IMR-90 (cell line): ENCODE measurements around the gene PRKCA. TPM values are rescaled to one million over a fixed set of nuclear protein-coding genes. Genes with fewer than 3 reads are reported as not detected.

ENCODE experiments used
- ATAC-seq: fragments of 200-7000 bp; cut with Tn5 transposase; 2 replicates; pipeline ENCODE4 v1.9.1; 2020; ENCODE audit warnings: low read depth, mild to moderate bottlenecking, moderate library complexity
- BruUV-seq: library from RNA; stranded (reverse); fragments of 400-500 nt; replicated peaks from 2 replicates; lab custom pipeline; 2021; lab: Mats Ljungman, UMichigan
- CTCF ChIA-PET: fragments of 300-600 bp; formaldehyde crosslinking; extraction: SDS; loops from one replicate; lab custom pipeline; 2021; ENCODE audit warnings: antibody characterized with exemption; lab: Yijun Ruan, JAX
- POLR2A ChIA-PET: fragments of 300-600 bp; sonication (Branson Sonifier 250); formaldehyde crosslinking; loops from one replicate; lab custom pipeline; 2022; ENCODE audit warnings: antibody characterized with exemption; ENCODE audit not compliant: unreplicated experiment; lab: Charles Lee
- DNase-seq: peaks from one replicate; pipeline ENCODE4 v3.0.0; 2013
- H2AFZ ChIP-seq: replicated peaks from 2 replicates; pipeline ENCODE3; 2013; ENCODE audit warnings: low read length, mild to moderate bottlenecking; ENCODE audit not compliant: poor library complexity
- H2AK5ac ChIP-seq: 2 replicates; pipeline ENCODE4 v1.6.1; 2013; ENCODE audit warnings: low read depth, low read length, inconsistent platforms
- H2AK9ac ChIP-seq: replicated peaks from 2 replicates; pipeline ENCODE3; 2013; ENCODE audit warnings: mild to moderate bottlenecking, low read depth, low read length, moderate library complexity; ENCODE audit not compliant: poor library complexity
- H2BK120ac ChIP-seq: 2 replicates; pipeline ENCODE4 v1.6.1; 2013; ENCODE audit warnings: low read depth, low read length, inconsistent platforms
- H2BK15ac ChIP-seq: 3 replicates; pipeline ENCODE4 v1.6.1; 2013; ENCODE audit warnings: low read depth, low read length, inconsistent platforms
- H2BK20ac ChIP-seq: 2 replicates; pipeline ENCODE4 v1.6.1; 2013; ENCODE audit warnings: low read depth, mild to moderate bottlenecking, inconsistent platforms, low read length, moderate library complexity
- H2BK5ac ChIP-seq: 2 replicates; pipeline ENCODE4 v1.6.1; 2013; ENCODE audit warnings: mild to moderate bottlenecking, low read depth, low read length, inconsistent platforms; ENCODE audit not compliant: poor library complexity, severe bottlenecking
- H3K14ac ChIP-seq: replicated peaks from 2 replicates; pipeline ENCODE4 v1.6.1; 2013; ENCODE audit warnings: low read depth, low read length, inconsistent platforms
- H3K18ac ChIP-seq: 2 replicates; pipeline ENCODE4 v1.6.1; 2013; ENCODE audit warnings: low read depth, low read length, control low read depth
- H3K23ac ChIP-seq: 2 replicates; pipeline ENCODE4 v1.6.1; 2013; ENCODE audit warnings: low read depth, low read length, inconsistent platforms
- H3K27ac ChIP-seq: 2 replicates; pipeline ENCODE4 v1.5.1; 2013; ENCODE audit warnings: mild to moderate bottlenecking, control low read depth, low read length; ENCODE audit not compliant: insufficient read depth
- H3K27me3 ChIP-seq: 2 replicates; pipeline ENCODE4 v1.6.1; 2013; ENCODE audit warnings: low read length; ENCODE audit not compliant: control insufficient read depth, insufficient read depth
- H3K36me3 ChIP-seq: 2 replicates; pipeline ENCODE4 v1.6.1; 2013; ENCODE audit warnings: low read length, mixed read lengths; ENCODE audit not compliant: control insufficient read depth, insufficient read depth
- H3K4ac ChIP-seq: 2 replicates; pipeline ENCODE4 v1.6.1; 2013; ENCODE audit warnings: low read depth, low read length, inconsistent platforms
- H3K4me1 ChIP-seq: 2 replicates; pipeline ENCODE4 v1.6.1; 2013; ENCODE audit warnings: low read length, mixed read lengths; ENCODE audit not compliant: control insufficient read depth, insufficient read depth
- H3K4me2 ChIP-seq: 2 replicates; pipeline ENCODE4 v1.6.1; 2013; ENCODE audit warnings: low read depth, mild to moderate bottlenecking, control low read depth, low read length, moderate library complexity
- H3K4me3 ChIP-seq: 2 replicates; pipeline ENCODE4 v1.5.1; 2013; ENCODE audit warnings: low read depth, mild to moderate bottlenecking, control low read depth, low read length, moderate library complexity; ENCODE audit not compliant: insufficient read depth
- H3K56ac ChIP-seq: 2 replicates; pipeline ENCODE4 v1.6.1; 2013; ENCODE audit warnings: low read length, inconsistent platforms; ENCODE audit not compliant: insufficient read depth; ENCODE audit errors: extremely low read depth
- H3K79me1 ChIP-seq, 2 experiments: 2 replicates each; pipeline ENCODE4 v1.6.1; 2013; ENCODE audit warnings: low read length in 2 of 2, inconsistent platforms in 1 of 2, low read depth in 1 of 2
- H3K9ac ChIP-seq: 2 replicates; pipeline ENCODE4 v1.6.1; 2013; ENCODE audit warnings: low read depth, low read length, control low read depth
- H3K9me1 ChIP-seq: 2 replicates; pipeline ENCODE4 v1.6.1; 2013; ENCODE audit warnings: low read length, inconsistent platforms; ENCODE audit not compliant: insufficient read depth
- H3K9me3 ChIP-seq: 2 replicates; pipeline ENCODE4 v1.6.1; 2013; ENCODE audit warnings: low read length; ENCODE audit not compliant: control insufficient read depth, insufficient read depth
- H4K20me1 ChIP-seq: 2 replicates; pipeline ENCODE4 v1.6.1; 2013; ENCODE audit warnings: low read length, inconsistent platforms; ENCODE audit not compliant: insufficient read depth
- H4K5ac ChIP-seq: 2 replicates; pipeline ENCODE4 v1.6.1; 2013; ENCODE audit warnings: mild to moderate bottlenecking, low read depth, low read length, control low read depth
- H4K8ac ChIP-seq, 2 experiments: 2 replicates each; pipeline ENCODE4 v1.6.1; 2013; ENCODE audit warnings: low read depth in 2 of 2, low read length in 2 of 2, control low read depth in 1 of 2, inconsistent platforms in 1 of 2
- H4K91ac ChIP-seq: 2 replicates; pipeline ENCODE4 v1.6.1; 2013; ENCODE audit warnings: low read depth, low read length, inconsistent platforms; ENCODE audit not compliant: insufficient read depth
- BHLHE40 ChIP-seq: fragments of 150-350 bp; IDR thresholded peaks from 2 replicates; pipeline ENCODE4 v1.6.1; 2016; ENCODE audit warnings: mild to moderate bottlenecking, low read depth, low read length
- CEBPB ChIP-seq: IDR thresholded peaks from 2 replicates; pipeline ENCODE4 v1.6.1; 2012; ENCODE audit warnings: low read depth, low read length, improper control_type of control experiment
- FOS ChIP-seq: fragments of 150-350 bp; IDR thresholded peaks from 2 replicates; pipeline ENCODE4 v1.6.1; 2016; ENCODE audit warnings: low read depth, low read length
- MAZ ChIP-seq: IDR thresholded peaks from 2 replicates; pipeline ENCODE4 v1.6.1; 2012; ENCODE audit warnings: low read depth, mild to moderate bottlenecking, low read length, improper control_type of control experiment, moderate library complexity, borderline replicate concordance
- MXI1 ChIP-seq: IDR thresholded peaks from 2 replicates; pipeline ENCODE4 v1.6.1; 2012; ENCODE audit warnings: low read depth, mild to moderate bottlenecking, low read length, moderate library complexity, borderline replicate concordance
- NFE2L2 ChIP-seq: fragments of 150-350 bp; IDR thresholded peaks from 2 replicates; pipeline ENCODE4 v1.6.1; 2016; ENCODE audit warnings: low read depth, mild to moderate bottlenecking, low read length
- POLR2A ChIP-seq: IDR thresholded peaks from 2 replicates; pipeline ENCODE4 v1.6.1; 2012; ENCODE audit warnings: mild to moderate bottlenecking, low read depth, low read length
- RAD21 ChIP-seq: IDR thresholded peaks from 2 replicates; pipeline ENCODE4 v1.6.1; 2012; ENCODE audit warnings: low read length, improper control_type of control experiment
- RCOR1 ChIP-seq: IDR thresholded peaks from 2 replicates; pipeline ENCODE4 v1.6.1; 2012; ENCODE audit warnings: mild to moderate bottlenecking, low read length, improper control_type of control experiment; ENCODE audit not compliant: insufficient replicate concordance
- RFX5 ChIP-seq: IDR thresholded peaks from 2 replicates; pipeline ENCODE4 v1.8.0; 2012; ENCODE audit warnings: low read depth, mild to moderate bottlenecking, low read length, moderate library complexity
- SMC3 ChIP-seq: fragments of 150-350 bp; IDR thresholded peaks from 2 replicates; pipeline ENCODE4 v1.6.1; 2016; ENCODE audit warnings: low read depth, mild to moderate bottlenecking, antibody characterized with exemption, low read length, moderate library complexity
- WGBS, 2 experiments: methylation state at CpG; one replicate each; pipeline versions ENCODE4 v1.1.5 to v1.1.7; 2013; ENCODE audit warnings: missing lambda C conversion rate in 2 of 2; ENCODE audit not compliant: insufficient read length in 1 of 2; ENCODE audit errors: extremely low coverage in 2 of 2; 5-methylcytosine and 5-hydroxymethylcytosine counted together
- dilution Hi-C: fragments of 300-500 bp; cut with HindIII; formaldehyde crosslinking; loops from one replicate; pipeline ENCODE4 v1.14.3; 2018; ENCODE audit warnings: low sequenced_read_pairs; ENCODE audit not compliant: unreplicated experiment
- in situ Hi-C: fragments of 300-500 bp; cut with MboI; formaldehyde crosslinking; loops from 3 replicates; pipeline ENCODE4 v1.14.3; 2019; ENCODE audit warnings: low sequenced_read_pairs, inconsistent platforms, mixed read lengths
- intact Hi-C: fragments of 100-400 bp; cut with micrococcal nuclease; formaldehyde crosslinking; loops from 2 replicates; pipeline ENCODE4 v1.10.0; 2022
- polyA plus RNA-seq, 3 experiments: library from polyadenylated mRNA; depleted of rRNA; stranded (reverse); fragments of >200 nt; gene quantifications; 2 replicates each; pipeline ENCODE4 v1.2.3, GENCODE V29; 2012; ENCODE audit warnings: low replicate concordance in 1 of 3
- total RNA-seq: library from RNA; depleted of rRNA; stranded (reverse); fragments of >200 nt; gene quantifications from 2 replicates; pipeline ENCODE4 v1.2.3, GENCODE V29; 2012
- TF ChIP-seq, protein P1 (sequence below): fragments of 150-350 bp; IDR thresholded peaks from 2 replicates; pipeline ENCODE4 v1.6.1; 2017; ENCODE audit warnings: mild to moderate bottlenecking, antibody characterized with exemption, low read length, low read depth
- TF ChIP-seq, protein P2 (sequence below): fragments of 150-350 bp; IDR thresholded peaks from 2 replicates; pipeline ENCODE4 v1.6.1; 2016; ENCODE audit warnings: low read depth, mild to moderate bottlenecking, low read length, moderate library complexity, borderline replicate concordance
- TF ChIP-seq, protein P3 (sequence below): conservative IDR thresholded peaks from 2 replicates; pipeline ENCODE4 v1.5.1; 2012; ENCODE audit warnings: mild to moderate bottlenecking, low read depth, low read length, improper control_type of control experiment

PRKCA gene
- total and polyA plus RNA-seq, 2 of the 4 experiments (the other 2 are of a cell fraction), result 31.0 to 46.0 TPM

DNA sequence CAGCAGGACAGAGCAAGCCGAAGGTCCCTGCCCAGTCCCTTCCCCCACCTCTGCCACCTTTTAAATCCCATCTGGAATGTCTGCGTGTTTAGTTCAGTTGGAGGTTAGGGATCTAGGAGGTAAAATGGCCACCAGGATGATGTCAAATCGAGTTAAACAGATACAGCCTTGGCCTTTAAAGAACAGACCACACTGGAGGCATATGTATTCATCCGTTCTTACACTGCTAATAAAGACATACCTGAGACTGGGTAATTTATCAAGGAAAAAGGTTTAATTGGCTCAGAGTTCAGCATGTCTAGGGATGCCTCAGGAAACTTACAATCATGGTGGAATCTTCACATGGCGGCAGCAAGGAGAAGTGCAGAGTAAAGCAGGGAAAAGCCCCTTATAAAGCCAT, 364.7 kb downstream of the PRKCA start:
- H3K27me3 ChIP-seq, result no peaks in the 10 kb centered on the region
- no peak overlapping the region for H3K18ac ChIP-seq
- no peak overlapping the region for H4K8ac ChIP-seq
- CTCF ChIA-PET, result no interaction called here
- H3K79me1 ChIP-seq, result peaks cover 7 to 30% of the 10 kb centered on the region in 2 experiments; a peak in 3 of 4 replicates
- H2AK5ac ChIP-seq, result no peak overlapping the region
- no peak overlapping the region for H4K91ac ChIP-seq
- H2AK9ac ChIP-seq, result no peak overlapping the region
- H3K9ac ChIP-seq, result no peak overlapping the region
- no peak overlapping the region for H2BK120ac ChIP-seq
- no peak overlapping the region for H3K27ac ChIP-seq
- no peak overlapping the region for H2BK5ac ChIP-seq
- no peak overlapping the region for H3K4me2 ChIP-seq
- H3K9me1 ChIP-seq, result peaks cover 8% of the 10 kb centered on the region; the same call in 1 of the 2 replicates
- peaks cover 2% of the 10 kb centered on the region; the same call in 1 of the 2 replicates for H4K20me1 ChIP-seq
- H3K56ac ChIP-seq, result no peak overlapping the region
- no peaks in the 10 kb centered on the region for H3K4me1 ChIP-seq
- DNase-seq (no peak), ATAC-seq (no peak)
- H2AFZ ChIP-seq, result no peak overlapping the region
- H3K4ac ChIP-seq, result no peak overlapping the region
- BruUV-seq, result no TSS peak
- H3K4me3 ChIP-seq, result no peak overlapping the region
- no peak overlapping the region for H4K5ac ChIP-seq
- in situ Hi-C loops, result loop anchor here (25.0 kb wide), 1 partner anchor 1430 kb away; no protein-coding TSS in a partner anchor
- H3K23ac ChIP-seq, result no peak overlapping the region
- no peak overlapping the region for H3K14ac ChIP-seq
- intact Hi-C loops, result no loop called here
- peaks cover 2% of the 10 kb centered on the region; the same call in 1 of the 2 replicates for H3K36me3 ChIP-seq
- TF ChIP-seq RCOR1 (no peak), NFE2L2 (no peak), MXI1 (no peak), MAZ (no peak), SMC3 (no peak), RFX5 (no peak), RAD21 (no peak), CEBPB (no peak), BHLHE40 (no peak), FOS (no peak), POLR2A (no peak)
- TF ChIP-seq, protein P1, sequence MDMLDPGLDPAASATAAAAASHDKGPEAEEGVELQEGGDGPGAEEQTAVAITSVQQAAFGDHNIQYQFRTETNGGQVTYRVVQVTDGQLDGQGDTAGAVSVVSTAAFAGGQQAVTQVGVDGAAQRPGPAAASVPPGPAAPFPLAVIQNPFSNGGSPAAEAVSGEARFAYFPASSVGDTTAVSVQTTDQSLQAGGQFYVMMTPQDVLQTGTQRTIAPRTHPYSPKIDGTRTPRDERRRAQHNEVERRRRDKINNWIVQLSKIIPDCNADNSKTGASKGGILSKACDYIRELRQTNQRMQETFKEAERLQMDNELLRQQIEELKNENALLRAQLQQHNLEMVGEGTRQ, result no peak
- TF ChIP-seq, protein P2, sequence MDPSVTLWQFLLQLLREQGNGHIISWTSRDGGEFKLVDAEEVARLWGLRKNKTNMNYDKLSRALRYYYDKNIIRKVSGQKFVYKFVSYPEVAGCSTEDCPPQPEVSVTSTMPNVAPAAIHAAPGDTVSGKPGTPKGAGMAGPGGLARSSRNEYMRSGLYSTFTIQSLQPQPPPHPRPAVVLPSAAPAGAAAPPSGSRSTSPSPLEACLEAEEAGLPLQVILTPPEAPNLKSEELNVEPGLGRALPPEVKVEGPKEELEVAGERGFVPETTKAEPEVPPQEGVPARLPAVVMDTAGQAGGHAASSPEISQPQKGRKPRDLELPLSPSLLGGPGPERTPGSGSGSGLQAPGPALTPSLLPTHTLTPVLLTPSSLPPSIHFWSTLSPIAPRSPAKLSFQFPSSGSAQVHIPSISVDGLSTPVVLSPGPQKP, result no peak
- TF ChIP-seq, protein P3, sequence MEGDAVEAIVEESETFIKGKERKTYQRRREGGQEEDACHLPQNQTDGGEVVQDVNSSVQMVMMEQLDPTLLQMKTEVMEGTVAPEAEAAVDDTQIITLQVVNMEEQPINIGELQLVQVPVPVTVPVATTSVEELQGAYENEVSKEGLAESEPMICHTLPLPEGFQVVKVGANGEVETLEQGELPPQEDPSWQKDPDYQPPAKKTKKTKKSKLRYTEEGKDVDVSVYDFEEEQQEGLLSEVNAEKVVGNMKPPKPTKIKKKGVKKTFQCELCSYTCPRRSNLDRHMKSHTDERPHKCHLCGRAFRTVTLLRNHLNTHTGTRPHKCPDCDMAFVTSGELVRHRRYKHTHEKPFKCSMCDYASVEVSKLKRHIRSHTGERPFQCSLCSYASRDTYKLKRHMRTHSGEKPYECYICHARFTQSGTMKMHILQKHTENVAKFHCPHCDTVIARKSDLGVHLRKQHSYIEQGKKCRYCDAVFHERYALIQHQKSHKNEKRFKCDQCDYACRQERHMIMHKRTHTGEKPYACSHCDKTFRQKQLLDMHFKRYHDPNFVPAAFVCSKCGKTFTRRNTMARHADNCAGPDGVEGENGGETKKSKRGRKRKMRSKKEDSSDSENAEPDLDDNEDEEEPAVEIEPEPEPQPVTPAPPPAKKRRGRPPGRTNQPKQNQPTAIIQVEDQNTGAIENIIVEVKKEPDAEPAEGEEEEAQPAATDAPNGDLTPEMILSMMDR, result no peak
- H2BK20ac ChIP-seq, result no peak overlapping the region
- no peak overlapping the region for H2BK15ac ChIP-seq
- dilution Hi-C loops, result no loop called here
- H3K9me3 ChIP-seq, result no peaks in the 10 kb centered on the region
- WGBS, 2 experiments, result no CpG with 5 or more reads among the region's 5 CpGs
- POLR2A ChIA-PET, result no interaction called here
